ENCODE results near the gene IL17C.

GRCh38 chr16:88619859-88620815 is 18.2 kb upstream of the IL17C start:
- no peak for TF ChIP-seq EZH2 (IDR thresholded peaks at IDR 0.05; ENCODE audit: borderline replicate concordance, low read length)
- TF ChIP-seq CTCF (IDR thresholded peaks at IDR 0.05; ENCODE audit: low read length): no peak
